SK-N-SH treated with all-trans-retinoic acid at 6 μM for 48 hours (cell line): ENCODE results near the gene NEK4.

ENCODE experiments used
- ARNTL ChIP-seq: fragments of 450-650 bp; formaldehyde crosslinking; IDR thresholded peaks from 2 replicates; pipeline ENCODE4 v1.5.0; 2020; ENCODE audit warnings: low read depth, mild to moderate bottlenecking, moderate library complexity, borderline replicate concordance
- BACH2 ChIP-seq: fragments of 250-450 bp; sonication (Bioruptor Pico); IDR thresholded peaks from 2 replicates; pipeline ENCODE4 v1.9.0; 2021; ENCODE audit warnings: mild to moderate bottlenecking, borderline replicate concordance
- CREB5 ChIP-seq: fragments of 250-450 bp; sonication (Bioruptor Pico); IDR thresholded peaks from 2 replicates; pipeline ENCODE4 v1.5.1; 2020; ENCODE audit warnings: low read depth, mild to moderate bottlenecking, moderate library complexity
- CSDC2 ChIP-seq: fragments of 250-450 bp; sonication (Bioruptor Pico); IDR thresholded peaks from 2 replicates; pipeline ENCODE4 v1.5.0; 2020; ENCODE audit warnings: mild to moderate bottlenecking, moderate library complexity
- CSRNP3 ChIP-seq: fragments of 250-450 bp; sonication (Bioruptor Pico); IDR thresholded peaks from 2 replicates; pipeline ENCODE4 v1.5.1; 2021; ENCODE audit warnings: mild to moderate bottlenecking, moderate library complexity
- GLIS3 ChIP-seq: fragments of 250-450 bp; sonication (Bioruptor Pico); IDR thresholded peaks from 2 replicates; pipeline ENCODE4 v1.5.0; 2020; ENCODE audit warnings: mild to moderate bottlenecking, moderate library complexity
- RARB ChIP-seq: fragments of 250-450 bp; sonication (Bioruptor Pico); IDR thresholded peaks from 2 replicates; pipeline ENCODE4 v1.8.0; 2021; ENCODE audit warnings: mild to moderate bottlenecking, moderate library complexity
- TCF4 ChIP-seq: fragments of 250-450 bp; sonication (Bioruptor Pico); IDR thresholded peaks from 2 replicates; pipeline ENCODE4 v1.8.0; 2021; ENCODE audit warnings: mild to moderate bottlenecking, moderate library complexity, borderline replicate concordance
- TSHZ2 ChIP-seq: fragments of 250-450 bp; sonication (Bioruptor Pico); IDR thresholded peaks from 2 replicates; pipeline ENCODE4 v1.5.0; 2020; ENCODE audit warnings: mild to moderate bottlenecking, moderate library complexity
- ZFP3 ChIP-seq: fragments of 250-450 bp; sonication (Bioruptor Pico); IDR thresholded peaks from 2 replicates; pipeline ENCODE4 v1.5.0; 2020; ENCODE audit warnings: mild to moderate bottlenecking, moderate library complexity
- ZFP30 ChIP-seq: fragments of 450-650 bp; formaldehyde crosslinking; IDR thresholded peaks from 2 replicates; pipeline ENCODE4 v1.5.0; 2022; ENCODE audit warnings: mild to moderate bottlenecking, moderate library complexity
- ZNF8 ChIP-seq: fragments of 450-650 bp; formaldehyde crosslinking; IDR thresholded peaks from 2 replicates; pipeline ENCODE4 v1.5.0; 2020; ENCODE audit warnings: mild to moderate bottlenecking, moderate library complexity
- TF ChIP-seq, protein P1 (sequence below): fragments of 250-450 bp; sonication (Bioruptor Pico); IDR thresholded peaks from 2 replicates; pipeline ENCODE4 v1.8.0; 2020; ENCODE audit warnings: mild to moderate bottlenecking, moderate library complexity, borderline replicate concordance

GRCh38 chr3:52683611-52684010 lies 87.1 kb downstream of the NEK4 start:
- TF ChIP-seq, protein P1, sequence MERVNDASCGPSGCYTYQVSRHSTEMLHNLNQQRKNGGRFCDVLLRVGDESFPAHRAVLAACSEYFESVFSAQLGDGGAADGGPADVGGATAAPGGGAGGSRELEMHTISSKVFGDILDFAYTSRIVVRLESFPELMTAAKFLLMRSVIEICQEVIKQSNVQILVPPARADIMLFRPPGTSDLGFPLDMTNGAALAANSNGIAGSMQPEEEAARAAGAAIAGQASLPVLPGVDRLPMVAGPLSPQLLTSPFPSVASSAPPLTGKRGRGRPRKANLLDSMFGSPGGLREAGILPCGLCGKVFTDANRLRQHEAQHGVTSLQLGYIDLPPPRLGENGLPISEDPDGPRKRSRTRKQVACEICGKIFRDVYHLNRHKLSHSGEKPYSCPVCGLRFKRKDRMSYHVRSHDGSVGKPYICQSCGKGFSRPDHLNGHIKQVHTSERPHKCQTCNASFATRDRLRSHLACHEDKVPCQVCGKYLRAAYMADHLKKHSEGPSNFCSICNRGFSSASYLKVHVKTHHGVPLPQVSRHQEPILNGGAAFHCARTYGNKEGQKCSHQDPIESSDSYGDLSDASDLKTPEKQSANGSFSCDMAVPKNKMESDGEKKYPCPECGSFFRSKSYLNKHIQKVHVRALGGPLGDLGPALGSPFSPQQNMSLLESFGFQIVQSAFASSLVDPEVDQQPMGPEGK (CRISPR knock-in tag) = no peak
- TF ChIP-seq ZFP30 (no peak), BACH2 (CRISPR knock-in tag) (no peak), ARNTL (CRISPR knock-in tag) (no peak), ZNF8 (CRISPR knock-in tag) (no peak), GLIS3 (no peak), TCF4 (CRISPR knock-in tag) (no peak), CSDC2 (CRISPR knock-in tag) (no peak), RARB (no peak), TSHZ2 (CRISPR knock-in tag) (no peak), CREB5 (CRISPR knock-in tag) (no peak), CSRNP3 (CRISPR knock-in tag) (no peak), ZFP3 (CRISPR knock-in tag) (no peak)
